GDM1 (cell line): ENCODE measurements around the gene PDE6C.

Experiments
- DNase-seq: peaks from one replicate; lab custom pipeline; 2025; lab: John Stamatoyannopoulos, UW

The PDE6C gene

DNA sequence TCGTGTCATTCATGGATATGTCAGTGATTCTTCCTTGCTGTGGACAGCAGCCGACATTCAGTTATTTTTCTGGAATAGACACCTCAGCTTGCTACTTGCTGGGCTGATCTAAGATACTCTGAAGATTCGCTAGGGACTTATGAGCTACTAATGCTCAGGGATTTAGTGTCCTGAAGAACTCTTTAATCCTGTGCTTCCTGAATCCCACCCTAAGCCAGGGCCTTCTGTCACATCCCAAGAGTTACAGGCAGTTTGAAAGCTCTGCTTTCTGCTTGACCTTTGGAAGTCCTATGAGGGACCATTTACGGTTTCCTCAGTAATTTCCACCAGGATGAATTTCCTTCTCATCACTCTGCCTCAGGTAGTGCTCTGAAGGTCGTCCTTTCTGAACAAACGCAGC is at the start of gene PDE6C:
Gene PDE6C, plus strand, starts transcription at position 227 of the 400 bp plus-strand sequence. CDS start 189 bp downstream, outside the sequence.
- DNase-seq, result no peak

DNA sequence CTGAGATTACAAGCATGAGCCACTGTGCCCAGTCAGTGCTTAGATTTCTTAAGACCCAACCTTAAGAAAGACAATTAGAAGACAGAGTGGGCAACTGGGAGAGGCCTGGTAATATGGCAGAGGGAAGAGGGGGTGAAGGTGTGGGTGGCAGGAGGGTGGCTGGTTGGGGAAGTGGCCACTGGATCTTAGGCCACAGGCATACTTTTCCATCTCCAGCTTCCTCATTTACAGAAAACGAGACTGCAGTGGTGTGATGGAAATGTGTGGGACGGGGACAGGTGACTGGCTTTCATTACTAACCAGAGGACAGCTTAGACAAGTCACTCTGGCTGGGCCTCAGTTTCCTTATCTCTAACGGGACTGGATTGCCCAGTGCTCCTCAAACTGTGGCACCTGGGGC is 46.9 kb upstream of the PDE6C start:
- no peak for DNase-seq

DNA sequence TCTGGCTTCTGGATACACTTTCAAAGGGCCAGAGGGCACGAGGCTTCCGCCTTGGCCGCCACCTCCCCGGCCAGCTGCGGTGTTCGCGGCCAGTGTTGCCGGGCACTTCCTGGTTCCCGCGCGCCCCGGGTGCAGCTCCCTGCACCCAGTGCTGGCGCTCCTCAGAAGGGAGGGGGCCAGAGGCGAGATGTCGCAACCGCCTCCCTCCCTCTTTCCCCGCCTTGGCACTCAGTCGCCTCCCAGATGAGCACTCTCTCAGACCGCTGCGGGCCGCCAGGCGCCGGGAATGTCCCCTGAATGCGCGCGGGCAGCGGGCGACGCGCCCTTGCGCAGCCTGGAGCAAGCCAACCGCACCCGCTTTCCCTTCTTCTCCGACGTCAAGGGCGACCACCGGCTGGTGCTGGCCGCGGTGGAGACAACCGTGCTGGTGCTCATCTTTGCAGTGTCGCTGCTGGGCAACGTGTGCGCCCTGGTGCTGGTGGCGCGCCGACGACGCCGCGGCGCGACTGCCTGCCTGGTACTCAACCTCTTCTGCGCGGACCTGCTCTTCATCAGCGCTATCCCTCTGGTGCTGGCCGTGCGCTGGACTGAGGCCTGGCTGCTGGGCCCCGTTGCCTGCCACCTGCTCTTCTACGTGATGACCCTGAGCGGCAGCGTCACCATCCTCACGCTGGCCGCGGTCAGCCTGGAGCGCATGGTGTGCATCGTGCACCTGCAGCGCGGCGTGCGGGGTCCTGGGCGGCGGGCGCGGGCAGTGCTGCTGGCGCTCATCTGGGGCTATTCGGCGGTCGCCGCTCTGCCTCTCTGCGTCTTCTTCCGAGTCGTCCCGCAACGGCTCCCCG is 45.7 kb upstream of the PDE6C start, which contains the start of gene FFAR4:
Gene FFAR4, plus strand, starts transcription at position 231 of the 842 bp plus-strand sequence. Its CDS starts 56 bp downstream, at position 287.
- DNase-seq, result no peak

DNA sequence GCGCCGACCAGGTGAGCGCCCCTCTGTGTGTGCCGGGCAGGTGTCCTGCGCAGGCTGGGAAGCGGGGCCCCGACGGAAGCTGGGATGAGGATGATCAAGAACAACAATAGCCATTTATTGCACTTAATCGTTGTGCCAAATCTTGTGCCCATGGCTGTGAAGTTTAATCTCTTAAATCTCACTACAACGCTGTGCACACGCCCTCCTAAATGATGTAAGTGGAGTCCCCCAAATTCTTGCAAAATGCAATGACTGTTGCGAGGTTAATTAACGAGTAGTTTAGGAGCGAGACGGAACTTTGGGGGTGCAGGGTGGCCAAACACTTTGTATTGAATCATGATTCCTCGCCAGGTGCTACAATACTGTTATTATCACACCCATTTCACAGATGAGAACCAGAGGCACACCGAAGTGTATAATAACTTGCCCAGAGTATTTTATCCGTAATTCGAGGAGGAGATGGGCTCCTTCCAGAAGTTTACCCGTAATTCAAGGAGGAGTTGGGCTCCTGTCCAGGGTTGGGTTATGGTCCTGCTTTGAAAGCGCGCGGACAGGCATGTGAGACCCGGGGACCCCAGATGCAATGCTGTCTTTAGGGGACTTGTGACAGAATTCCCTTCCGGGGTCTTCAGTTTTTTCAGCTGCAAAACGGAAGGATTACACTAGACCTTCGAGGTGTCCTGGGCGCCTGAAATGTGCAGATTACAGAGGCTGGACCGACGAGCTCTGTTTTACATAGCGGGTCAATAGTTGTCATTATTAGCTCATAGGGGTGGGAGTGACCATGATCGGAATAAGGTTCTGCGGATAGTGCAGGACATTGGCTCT is 44.8 kb upstream of the PDE6C start:
- DNase-seq, result no peak

DNA sequence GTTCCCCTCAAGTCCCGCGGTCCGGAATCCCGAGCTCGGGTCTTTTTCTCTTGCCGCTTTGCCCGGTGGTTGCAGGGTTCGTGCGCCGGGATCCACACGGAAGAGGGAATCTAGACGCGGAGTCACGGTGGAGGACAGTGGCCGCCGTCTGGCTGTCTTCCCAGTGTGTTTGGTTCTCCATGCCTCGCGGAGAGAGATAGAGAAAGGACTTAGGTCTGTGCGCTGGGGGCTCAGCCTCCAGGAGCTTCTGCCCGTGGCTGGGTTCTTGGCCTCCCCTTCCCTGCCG is 44.3 kb upstream of the PDE6C start:
- no peak for DNase-seq

DNA sequence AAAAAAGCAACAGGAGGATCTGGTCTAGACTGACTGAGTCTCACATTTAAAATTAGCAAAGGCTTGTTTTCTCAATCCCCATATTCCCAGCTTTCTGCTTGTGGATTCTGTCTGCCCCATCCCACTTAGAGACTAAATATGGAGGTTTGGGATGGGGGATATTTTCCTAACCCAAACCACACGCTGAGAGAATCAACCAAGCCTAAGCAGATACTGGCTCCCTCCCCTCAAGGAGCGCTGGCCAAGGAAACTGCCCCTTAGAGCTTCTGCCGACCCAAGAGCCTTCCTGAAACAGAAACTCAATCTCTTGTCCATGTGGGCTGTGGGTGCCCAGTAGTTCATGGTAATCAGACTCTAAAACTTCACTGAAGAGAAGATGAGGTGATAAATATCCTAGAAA is 42.0 kb upstream of the PDE6C start:
- DNase-seq, result no peak

DNA sequence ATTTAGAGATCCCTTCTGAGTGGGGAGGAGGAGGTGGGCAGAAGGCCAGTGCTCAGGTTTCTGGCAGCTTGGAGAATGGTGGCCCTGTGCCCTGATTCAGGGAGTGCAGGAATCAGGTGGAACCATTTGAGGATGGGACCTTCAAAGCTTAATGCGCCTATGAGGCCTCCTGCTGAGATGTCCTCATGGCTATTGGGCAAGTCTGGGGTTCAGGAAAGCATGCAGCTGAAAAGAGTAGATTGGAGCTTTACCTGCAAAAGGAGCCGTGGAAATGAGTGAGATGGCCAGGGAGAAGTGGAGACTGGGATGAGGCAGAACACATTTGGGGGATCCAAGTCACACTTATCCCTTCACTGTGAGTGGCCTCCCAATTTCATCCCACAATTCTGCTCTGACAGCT is 39.7 kb upstream of the PDE6C start:
- no peak for DNase-seq

DNA sequence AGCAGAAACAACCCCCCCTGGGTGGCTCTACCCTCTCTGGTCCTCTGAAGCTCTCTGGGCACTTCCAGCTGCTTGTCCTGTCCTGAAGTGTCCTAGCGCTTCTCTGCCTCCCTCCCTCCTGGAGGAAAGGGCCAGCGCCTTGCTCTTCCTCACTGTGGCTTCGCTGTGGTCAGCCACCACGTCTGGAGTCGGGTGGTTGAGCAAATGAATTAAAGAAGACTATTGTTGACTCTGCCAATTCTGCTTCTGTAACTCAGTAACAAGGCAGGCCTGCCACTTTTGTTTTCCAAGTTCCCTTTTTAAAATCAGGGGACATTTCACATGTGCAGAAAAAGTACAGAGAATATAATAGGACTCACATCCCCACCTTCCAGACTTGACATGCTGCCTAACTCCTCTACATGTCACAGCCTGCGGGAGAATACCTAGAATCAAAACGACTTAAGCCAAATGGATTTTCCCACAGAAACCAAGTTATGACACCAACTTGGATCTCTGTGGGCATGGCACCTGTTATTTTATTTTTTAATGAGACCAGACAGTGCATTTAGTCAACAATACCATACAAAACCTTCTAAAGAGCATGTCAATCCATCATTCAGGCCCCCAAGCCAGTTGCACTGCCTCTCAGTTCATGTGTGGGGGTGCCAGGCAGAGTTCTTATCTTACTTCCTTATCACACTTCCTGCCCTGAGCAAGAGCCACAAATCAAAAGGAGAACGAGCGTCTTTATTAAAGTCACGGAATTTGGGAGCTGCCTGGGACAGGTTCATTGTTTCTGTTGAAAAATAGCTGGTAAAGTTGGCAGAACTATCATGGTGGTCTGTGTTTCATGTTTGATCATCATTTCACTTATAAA is 39.1 kb upstream of the PDE6C start:
- peak; percentile 54 for DNase-seq

DNA sequence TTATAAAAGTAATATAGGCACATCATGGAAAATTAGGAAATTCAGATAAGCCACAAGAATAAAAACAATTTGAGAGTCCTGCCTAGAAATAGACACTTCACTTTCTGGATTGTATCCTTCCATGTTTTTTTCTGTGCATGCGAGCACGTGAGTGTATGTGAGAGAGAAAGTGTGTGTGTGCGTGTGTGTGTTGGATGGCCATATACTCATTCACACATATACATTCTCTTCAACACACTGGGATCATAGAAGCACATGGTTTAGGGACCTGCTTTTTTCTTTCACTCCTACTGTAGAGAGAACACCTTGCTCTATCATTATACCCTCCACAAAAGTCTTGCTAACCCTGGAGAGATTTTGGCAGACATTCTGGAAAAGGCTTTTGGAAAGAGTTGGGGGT is 38.4 kb upstream of the PDE6C start:
- no peak for DNase-seq

DNA sequence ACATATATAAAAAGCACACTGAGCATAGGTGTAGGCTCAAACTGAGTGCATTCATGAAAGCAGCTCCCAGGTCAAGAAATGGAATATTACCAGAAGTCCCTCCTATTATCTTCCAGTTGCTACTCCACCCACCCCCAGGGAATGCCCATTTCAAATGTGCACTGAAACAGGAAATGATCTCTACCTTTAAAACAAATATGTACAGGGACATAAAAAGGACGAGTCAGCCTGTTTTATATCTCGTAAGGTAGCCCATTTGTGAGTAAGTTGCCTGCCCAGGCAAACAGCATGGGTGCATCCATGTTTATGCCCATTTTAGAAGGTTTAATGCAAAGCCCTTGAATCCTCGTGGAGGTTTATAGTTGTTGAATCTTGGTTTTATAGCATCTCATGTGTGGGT is 35.4 kb upstream of the PDE6C start:
- no peak for DNase-seq

DNA sequence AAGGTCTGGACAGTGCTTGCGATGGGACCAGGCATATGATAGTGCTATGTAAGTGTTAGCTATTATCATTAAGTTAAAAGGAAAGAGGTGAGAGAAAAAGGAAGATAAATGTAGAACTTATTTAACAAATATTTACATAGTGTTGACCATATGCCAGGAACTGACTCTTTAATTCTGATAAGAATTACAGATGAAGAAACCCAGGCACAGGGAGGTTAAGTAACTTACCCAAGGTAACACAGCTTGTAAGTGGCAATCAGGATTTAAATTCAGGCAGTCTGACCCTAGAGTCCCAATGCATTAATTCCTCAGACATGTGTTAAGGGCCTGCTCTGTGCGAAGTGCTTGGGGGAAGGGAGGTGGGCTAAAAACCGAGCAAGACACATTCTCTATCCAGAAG is 34.8 kb upstream of the PDE6C start:
- no peak for DNase-seq

DNA sequence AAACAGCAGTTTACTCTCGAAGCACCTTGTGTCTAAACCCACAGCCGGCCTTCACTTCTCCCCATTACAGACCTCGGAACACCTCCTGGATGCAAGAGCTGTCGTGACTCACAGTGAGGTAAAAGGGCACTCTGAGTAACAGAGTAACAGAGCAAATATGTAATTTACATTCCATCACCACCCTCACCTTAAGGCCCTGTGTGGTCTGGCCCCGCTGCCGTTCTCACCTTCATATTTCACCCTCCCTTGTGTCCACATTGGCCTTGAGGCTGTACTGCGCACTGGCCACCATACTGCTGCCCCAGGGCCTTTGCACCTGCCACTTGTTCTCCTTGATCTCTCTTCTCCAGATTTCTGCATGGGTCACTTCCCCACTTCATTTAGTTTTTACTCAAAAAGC is 33.2 kb upstream of the PDE6C start:
- no peak for DNase-seq

DNA sequence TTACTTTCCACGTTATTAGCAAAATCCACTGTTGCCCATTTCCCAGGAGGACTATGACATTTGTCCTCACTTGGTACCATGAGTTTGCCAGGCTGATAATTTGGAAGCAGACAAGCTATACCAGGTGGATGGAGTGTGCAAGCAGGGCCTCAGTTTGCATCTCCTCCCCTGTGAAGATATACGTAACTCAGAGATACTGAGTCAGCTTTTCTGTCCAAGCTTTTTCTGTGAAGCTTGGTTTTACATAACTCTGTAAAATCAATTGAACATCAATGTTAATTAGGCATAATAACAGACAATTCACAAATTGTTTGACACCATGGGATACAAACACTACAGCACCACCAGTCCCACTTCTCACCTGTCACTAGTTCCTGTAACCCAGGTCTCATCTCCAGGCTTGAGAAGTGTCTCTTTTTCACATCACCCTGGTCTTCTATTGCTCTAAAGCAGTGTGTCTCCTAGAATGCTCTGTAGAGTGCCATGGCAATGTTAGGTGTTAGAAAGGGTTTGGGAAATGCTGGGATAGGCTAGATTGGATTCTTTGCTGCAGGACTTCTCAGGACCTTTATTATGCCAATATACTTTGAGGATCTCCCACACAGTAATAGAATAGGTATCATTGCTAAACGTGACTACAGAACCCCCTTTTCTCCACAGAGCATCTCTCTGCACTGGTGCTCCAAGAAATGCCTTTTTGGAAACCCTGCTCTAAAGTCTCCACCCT is 32.2 kb upstream of the PDE6C start:
- DNase-seq, result no peak

DNA sequence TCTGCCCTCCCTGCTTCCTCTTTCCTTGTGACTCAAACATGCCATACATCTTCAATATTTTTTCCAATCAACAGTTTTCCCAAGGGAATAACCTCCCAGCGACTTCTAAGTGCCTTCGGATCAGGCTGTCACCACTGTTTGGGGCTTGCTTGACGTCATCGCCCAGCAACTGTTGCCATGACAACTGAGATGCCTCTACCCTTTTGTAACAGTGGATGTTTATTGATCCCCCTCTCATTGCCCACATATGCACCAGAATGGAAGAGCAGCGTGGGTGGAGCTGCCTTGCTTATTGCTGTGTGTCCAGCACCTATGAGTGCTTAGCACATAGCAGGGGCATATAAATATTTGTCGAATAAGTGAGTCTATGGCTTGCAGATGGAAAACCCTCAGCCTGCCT is 31.5 kb upstream of the PDE6C start:
- DNase-seq, result no peak

DNA sequence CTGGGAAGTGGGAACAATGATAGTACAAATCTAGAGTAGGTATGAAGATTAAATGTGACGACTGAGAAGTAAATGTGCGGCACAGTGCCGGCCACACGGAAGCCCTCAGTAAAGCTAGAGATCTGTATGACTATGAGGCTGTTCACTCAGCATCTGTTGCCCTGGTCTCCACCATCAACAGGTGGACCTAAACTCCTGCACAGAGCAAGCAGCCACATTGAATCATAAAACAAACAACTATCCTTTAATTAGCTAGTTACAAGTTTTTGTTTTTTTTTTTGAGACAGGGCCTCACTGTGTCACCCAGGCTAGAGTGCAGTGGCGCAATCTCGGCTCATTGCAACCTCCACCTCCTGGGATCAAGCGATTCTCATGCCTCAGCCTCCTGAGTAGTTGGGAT is 27.9 kb upstream of the PDE6C start:
- DNase-seq, result no peak

DNA sequence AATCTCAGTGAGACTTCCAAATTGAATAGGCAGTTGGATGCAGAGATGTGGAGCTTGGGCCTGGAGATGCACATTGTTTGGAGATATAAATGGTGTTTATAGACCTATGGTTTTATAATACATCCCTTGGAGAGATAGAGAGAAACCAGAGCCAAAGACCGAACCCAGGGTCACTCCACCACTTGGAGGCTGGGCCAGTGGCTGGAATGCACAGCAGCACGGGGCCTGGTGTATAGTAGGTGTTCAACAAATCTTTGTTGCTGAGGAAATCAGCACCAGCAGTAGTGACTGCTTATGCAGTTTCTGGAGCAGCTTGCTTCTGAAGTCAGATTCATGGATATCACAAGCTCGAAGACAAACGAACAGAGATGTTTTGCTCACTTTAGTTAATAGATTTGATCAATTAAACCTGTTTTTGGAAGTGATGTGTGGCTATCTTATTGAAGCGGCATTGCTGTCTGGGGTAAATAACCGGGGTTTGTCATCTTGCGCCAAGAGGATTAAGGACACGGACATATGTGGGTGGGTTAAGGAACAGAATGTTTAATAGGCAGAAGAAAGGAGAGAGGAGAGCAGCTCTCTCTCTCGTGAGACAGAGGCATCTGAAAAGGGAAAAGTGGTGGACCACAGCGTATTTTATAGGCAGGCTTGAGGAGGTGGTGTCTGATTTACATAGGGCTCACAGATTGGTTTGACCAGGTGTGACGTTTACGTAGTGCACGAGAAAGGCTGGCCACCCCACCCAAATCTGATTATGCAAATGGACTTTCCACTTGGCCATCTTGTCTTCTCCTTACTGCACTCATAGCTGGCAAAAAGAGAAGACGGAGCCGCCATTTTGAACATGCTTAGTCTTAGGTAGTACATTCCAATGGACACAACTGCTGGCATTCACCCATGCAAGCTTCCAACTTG is 22.4 kb upstream of the PDE6C start:
- DNase-seq, result no peak

DNA sequence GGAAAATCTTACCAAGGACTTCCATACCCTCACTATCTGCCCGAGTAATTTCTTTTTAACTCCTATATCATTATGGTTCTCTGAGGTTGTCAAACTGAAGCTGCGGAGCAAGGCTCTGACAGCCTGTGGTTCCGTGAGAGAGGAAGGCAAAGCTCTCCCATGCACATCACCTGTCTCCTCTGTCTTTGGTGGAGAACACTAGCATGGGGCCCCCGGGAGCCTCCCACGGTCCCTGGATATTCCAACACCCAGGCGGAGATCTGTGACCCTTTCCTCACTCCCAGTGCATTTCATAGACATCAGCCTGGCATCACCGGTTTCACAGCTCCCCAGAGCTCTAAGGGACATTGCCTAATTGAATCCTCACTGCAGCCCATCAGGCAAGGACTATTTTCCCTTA is 21.7 kb upstream of the PDE6C start:
- DNase-seq, result no peak

DNA sequence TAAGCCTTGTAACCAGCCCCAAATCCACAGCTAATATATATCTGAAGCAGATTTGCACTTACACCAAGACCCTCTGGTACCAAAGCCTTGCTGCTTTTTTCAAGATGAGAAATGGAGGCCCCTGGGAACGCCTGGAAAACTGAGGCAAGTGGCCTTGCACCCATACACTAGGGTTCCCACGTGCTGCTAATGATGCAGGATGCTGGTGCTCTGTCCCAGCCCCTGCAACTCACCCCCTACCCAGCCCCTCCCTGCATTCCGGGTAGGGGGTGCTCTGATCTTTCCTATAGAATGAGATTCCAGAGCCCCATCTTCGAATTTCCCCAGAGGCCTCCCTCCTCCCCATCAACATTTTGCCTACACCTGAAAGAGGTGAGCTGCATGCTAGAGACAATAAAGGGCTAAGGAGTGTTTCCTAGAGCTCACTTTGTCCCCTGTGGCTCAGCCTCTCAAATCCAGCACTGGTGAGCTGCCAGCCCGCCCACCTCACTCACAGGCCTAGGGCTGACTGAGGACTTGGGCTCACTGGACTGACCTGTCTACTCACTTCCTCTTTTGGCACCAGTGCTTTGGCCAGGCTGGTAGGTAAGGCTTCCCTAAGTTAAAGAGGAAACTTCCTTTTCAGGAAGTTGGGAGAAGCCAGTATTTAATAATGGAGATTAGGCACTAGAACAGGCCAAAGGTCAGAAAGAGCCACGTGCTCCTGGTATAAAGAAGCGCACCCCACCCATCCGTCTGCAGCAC is 21.1 kb upstream of the PDE6C start:
- DNase-seq, result no peak

DNA sequence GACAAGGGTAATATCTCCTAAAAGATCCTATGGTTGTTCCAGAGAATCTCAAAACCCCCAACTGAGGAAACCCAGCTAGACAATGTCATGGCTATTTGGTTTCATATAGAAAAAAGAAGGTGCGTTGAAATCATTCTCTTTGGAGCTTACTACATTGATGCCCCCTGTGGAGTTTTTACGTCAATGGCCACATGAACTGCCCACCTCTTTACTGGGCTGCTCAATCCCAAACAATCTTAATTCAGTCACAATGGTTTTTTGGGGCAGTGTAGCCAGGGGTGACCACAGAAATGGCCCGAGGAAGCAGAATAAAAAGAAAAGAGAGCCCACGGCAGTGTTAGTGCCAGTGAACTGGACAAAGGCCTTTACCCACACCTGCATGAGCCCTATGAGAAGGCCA is 19.1 kb upstream of the PDE6C start:
- DNase-seq, result no peak

DNA sequence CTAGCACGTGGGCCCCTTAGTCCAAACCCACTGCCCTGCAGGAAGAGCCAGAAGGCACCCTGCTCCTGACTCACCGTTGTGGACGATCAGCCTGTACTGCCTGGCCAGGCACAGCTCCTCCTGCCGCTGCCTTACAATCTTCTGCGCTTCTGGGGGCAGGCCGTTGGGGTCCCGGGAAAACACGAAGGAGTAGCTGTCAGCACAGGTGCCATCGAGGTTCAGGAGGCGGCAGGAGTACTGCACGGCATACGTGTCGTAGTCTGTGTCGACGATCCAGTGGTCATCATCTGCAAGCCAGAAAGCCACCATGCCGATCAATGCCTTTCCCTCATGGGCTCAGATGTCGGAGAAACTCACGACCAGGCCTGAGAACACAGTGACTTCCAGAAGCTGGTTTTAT is 18.6 kb upstream of the PDE6C start:
- no peak for DNase-seq
